NCI-H1930 (cell line): ENCODE measurements around the gene MAPKAPK3.

Experiments
- DNase-seq, 2 experiments: peaks; one replicate each; lab custom pipeline; 2025; lab: John Stamatoyannopoulos, UW

The MAPKAPK3 gene

GRCh38 chr3:50617096-50617791 lies at the start of gene MAPKAPK3:
MAPKAPK3 (plus strand) TSS chr3:50617151; CDS start chr3:50617566, 415 bp downstream.
- no peak for DNase-seq

DNA sequence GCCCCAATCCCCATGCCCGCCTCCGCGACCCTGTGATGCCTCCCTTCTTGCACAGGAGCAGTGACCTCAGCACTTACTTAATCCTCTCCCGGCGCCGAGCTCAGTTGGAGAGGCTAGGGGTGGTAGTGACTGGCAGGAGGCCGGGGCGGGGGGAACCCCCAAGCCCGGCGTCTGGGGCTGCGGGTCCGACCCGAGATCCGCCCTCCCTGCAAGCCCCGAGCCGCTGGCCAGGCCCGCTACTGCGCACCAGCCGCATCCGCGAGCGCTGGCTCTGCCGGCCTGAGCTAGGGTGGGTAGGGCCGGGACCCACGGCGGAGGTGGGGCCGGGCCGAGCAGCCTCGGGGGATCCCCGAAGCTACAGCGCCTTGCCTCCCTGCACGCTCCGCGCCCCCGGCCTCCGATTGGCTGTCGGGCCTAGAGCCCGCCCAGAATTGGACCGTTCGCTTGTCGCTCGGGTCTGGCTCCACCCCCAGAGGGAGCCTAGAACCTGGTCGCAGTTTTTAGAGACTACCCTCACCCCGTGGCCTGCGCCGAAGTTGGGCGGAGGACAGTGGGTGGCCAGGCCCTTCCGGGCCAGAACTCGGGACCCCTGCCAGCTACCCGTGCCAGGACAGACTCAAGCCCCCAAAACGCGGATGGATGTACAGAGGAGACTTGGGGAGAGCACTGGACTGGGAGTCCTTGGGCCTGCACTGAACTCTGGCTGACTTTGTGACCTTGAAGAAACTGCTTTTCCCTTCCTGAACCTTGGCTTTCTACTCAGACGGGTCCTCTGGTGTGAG lies 49.4 kb upstream of the MAPKAPK3 start, which contains the start of gene C3orf18:
Gene C3orf18 (minus strand): TSS at position 362 of the 782 bp plus-strand sequence. CDS start 2,048 bp downstream, outside the sequence.
- peak; percentile 40 to 74 for DNase-seq

DNA sequence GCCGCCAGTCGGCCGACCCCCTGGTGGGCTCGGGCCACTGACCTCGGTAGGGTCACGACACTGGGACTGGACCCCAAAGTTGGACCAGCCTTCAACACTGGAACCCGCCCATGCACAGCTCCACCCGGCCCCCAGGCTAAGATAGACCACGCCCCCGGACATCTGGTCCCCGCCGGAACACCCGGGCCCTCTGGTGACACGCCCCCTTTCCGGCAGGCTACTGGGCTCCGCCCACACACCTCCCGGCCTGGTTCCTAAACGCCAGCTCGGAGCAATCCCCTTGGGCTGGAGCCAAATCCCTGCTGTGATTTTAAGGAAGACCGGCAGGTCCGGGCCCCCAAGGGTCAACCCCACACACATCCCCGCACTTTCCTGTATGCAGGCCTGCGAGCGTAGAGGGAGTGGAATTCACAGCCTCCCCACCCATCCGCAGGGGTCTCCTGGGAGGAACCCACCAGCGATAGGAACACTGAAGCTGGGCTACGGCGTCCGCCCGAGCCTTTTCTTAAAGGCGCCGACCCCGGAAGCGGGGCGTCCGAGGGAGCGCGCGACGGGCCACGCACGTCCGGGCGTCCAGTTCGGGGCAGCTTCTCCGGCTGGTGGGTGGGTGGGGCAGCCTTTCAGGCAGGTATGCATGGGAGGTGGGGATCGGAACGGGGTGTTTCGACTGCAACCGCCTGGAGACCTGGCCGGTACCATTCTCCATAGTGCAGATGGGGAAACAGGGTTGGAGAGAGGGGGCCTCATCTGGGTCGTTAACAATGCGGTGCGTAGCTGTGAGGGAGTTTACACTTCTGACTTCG lies 47.8 kb upstream of the MAPKAPK3 start, which contains the start of gene HEMK1:
Gene HEMK1 (plus strand): TSS at position 576 of the 803 bp plus-strand sequence. CDS start 1,583 bp downstream, outside the sequence.
- DNase-seq, result peak; percentile 74 to 84

GRCh38 chr3:50570508-50571279 lies 46.3 kb upstream of the MAPKAPK3 start:
- DNase-seq, result no peak

DNA sequence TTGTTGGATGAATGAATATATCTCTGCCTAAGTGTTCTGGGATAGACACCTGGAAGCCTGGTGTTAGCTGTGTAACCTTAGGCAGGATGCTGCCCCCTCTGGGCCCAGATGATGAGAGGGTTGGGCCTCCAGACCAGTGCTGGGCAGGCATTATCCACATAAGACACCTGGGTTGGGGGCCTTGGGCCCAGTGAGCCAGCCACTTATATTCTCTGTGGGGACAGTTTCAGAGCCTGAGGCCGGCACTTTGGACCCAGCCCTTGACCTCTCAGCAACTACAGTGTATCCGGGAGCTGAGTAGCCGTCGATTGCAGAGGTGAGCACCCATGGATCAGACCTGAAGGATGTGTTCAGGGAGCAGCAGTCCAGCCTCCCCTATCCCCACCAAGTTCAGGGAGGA lies 45.5 kb upstream of the MAPKAPK3 start:
- DNase-seq, result no peak

DNA sequence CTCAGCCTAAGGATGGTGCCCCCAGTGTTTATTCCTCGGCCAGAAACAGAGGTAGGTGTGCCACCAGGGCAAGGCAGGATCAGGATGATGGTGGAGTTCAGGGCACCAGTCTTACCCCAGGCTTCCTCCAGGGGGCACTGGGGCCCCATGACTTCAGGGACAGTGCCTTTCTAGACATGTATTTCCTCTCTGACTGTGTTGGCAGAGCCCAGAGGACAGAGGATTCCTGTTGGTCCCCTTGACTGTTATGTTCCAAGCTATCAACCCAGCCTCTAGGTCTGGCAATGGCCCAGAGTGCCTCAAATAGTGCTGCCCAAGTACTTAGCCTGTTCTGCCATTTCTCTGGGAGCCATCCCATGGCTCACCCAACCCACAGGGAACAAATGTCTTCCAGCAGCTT lies 44.8 kb upstream of the MAPKAPK3 start:
- DNase-seq, result peak in 1 of 2 experiments; percentile 24

DNA sequence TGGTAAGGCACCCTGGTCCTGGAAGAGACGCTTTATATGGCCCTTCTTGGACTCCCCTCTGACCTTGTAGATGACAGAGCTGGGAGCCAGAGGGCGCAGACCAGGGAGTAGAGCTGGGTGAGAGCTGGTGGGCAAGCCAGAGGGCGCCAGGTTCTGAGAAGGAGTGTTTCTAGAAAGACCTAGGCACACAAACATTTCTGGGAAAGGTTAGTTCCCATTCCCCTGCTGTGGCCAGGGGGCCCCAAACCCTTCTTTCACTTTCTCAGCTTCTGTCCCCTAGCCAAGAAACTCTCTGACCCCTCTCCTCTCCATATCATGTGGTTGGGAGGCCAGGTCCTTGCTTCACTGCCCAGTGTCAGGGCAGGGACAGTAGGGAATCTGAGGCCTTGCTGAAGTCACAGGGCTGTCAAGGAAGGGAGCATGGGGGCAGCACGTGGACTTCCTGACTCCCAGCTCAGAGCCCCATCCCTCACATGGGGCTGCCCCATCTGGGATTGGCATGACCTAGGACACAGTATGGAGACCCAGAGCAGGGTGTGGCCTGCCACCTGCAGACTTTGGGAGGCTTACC lies 44.1 kb upstream of the MAPKAPK3 start:
- DNase-seq, result no peak

GRCh38 chr3:50573566-50574443 lies 43.1 kb upstream of the MAPKAPK3 start:
- DNase-seq, result no peak

GRCh38 chr3:50574444-50574831 lies 42.5 kb upstream of the MAPKAPK3 start:
- DNase-seq, result no peak

DNA sequence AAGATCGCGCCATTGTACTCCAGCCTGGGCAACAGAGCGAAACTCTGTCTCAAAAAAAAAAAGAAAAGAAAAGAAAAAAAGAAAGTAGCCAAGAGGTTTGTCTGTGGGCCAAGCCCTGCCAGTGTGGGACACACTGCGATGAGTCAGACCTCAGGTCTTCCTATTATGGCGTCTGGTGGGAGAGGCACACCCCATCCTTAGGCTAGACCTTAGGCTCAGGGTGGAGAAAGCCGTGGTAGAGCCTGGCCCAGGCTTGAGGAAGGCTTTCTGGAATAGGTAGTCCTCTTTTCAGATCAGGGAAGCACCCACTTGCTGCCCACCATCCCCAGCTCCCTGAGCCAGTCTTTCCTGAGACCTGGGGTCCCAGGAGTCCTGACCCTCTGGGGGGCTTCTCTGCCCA lies 41.6 kb upstream of the MAPKAPK3 start:
- no peak for DNase-seq

- no peak for DNase-seq
Observed at GRCh38 chr3:50577348-50577747, 39.6 kb upstream of the MAPKAPK3 start.

DNA sequence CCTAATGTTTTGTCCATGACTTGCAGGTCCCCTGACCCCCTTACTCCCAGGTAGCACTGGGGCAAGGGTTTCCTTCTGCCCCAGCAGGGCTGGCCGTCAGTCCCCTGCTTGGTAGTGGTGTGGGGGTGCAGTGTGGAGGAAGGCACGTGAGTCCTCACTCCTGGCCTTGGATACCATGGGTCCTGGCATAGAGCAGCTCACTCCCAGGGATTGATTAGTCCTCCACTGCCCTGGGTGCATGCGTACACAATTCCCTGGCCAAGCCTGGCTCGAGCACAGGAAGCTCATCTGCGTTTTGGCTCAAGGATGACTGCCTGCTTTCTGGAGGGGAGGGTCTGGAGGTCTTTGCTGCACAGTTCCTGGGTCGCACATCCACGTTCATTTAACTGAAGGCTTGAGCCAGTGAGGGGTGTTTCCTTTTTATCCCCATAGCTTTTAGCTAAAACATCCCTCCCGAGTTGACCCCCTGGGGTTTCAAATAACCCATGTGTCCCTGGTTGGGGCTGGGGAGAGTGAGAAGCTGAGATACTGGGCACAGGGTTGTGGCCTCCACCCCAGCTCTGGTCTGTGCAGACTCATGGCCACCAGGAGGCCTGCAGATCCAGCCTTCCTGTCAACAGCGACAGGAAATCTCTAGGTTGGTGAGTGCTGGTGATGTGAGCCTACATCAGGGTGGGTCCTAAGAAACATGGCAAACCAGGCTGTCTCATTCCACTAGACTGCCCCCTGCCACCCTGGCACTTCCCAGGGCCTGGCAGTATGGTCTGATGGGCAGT lies 36.1 kb upstream of the MAPKAPK3 start:
- no peak for DNase-seq

DNA sequence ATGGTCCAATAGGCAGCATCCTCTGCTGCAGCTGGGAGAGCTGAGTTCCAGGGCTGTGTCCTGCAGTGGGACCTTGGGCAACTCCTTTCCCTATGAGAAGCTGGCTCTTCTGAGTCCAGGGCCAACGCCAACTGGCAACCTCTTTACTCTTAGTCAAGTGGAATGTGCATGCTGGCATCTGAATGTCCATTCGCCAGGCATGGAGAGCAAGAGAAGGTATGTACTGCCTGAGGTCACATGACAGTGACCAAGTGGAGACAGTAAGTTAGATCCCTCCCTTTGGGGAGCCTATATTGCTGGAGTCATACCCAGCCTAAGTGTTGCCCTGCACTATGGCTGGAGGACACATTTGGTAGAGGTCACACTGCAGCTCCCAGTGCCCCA lies 35.5 kb upstream of the MAPKAPK3 start:
- no peak for DNase-seq

- DNase-seq, result no peak
Observed at GRCh38 chr3:50582083-50582482, 34.9 kb upstream of the MAPKAPK3 start.

GRCh38 chr3:50583897-50584296 lies 33.1 kb upstream of the MAPKAPK3 start:
- no peak for DNase-seq

DNA sequence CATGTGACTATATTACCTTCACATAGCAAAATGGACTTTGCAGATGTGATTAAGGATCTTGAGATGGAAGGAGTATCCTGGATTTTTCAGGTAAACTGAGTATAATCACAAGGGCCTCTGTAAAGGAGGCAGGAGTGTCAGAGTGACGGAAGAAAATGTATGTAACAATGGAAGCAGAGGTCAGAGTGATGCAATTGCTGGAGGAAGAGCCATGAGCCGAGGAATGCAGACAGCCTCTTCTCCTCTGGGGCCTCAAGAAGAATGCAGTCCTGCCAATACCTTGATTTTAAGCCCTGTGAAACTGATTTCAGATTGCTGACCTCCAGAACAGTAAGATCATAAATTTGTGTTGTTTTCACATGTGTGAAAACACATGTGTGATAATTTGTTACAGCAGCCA lies 32.6 kb upstream of the MAPKAPK3 start:
- DNase-seq, result no peak

GRCh38 chr3:50585919-50586762 lies 30.8 kb upstream of the MAPKAPK3 start:
- no peak for DNase-seq

- no peak for DNase-seq
Observed at GRCh38 chr3:50586763-50587070, 30.2 kb upstream of the MAPKAPK3 start.

DNA sequence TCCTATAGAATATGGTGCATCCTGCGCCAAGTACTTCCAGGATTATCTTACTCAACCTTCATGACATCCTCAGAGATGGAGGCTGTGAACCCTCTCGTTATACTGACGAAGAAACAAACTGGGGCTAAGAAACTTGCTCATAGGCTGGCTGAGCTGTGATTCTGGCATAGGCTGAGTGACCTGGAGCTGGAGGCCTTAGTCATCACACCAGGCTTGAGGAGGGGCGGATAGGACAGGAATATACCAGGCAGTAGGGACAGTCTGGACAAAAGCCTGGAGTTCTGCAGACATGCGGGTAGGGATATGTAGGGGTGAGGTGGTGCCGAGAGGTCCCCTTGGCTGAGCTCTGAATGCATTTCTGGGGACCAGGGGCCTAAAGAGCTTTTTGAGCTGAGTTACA lies 29.6 kb upstream of the MAPKAPK3 start:
- no peak for DNase-seq
